Osteoblast (primary cell): Measurements from ENCODE around the gene ABHD8. TPM values are rescaled to one million over a fixed set of nuclear protein-coding genes. Genes with fewer than 3 reads are reported as not detected.

ENCODE experiments used
- DNase-seq: peaks from one replicate; pipeline ENCODE4 v3.0.0; 2011; ENCODE audit warnings: low spot score, mixed read lengths; ENCODE audit not compliant: insufficient read length; ENCODE audit errors: missing footprints
- H2AFZ ChIP-seq: 2 replicates; pipeline ENCODE4 v1.6.0; 2011; ENCODE audit warnings: mild to moderate bottlenecking, low read length
- H3K27ac ChIP-seq: 2 replicates; pipeline ENCODE4 v1.5.1; 2011; ENCODE audit warnings: mild to moderate bottlenecking, low read depth, low read length, moderate library complexity
- H3K27me3 ChIP-seq: 2 replicates; pipeline ENCODE4 v1.6.0; 2012; ENCODE audit warnings: mild to moderate bottlenecking, control low read depth, inconsistent platforms, low read length, moderate library complexity; ENCODE audit not compliant: insufficient read depth
- H3K36me3 ChIP-seq: 2 replicates; pipeline ENCODE4 v1.5.1; 2011; ENCODE audit warnings: mild to moderate bottlenecking, low read length, control low read depth, moderate library complexity; ENCODE audit not compliant: insufficient read depth
- H3K4me1 ChIP-seq: 2 replicates; pipeline ENCODE4 v1.5.1; 2011; ENCODE audit warnings: mild to moderate bottlenecking, low read length, control low read depth, moderate library complexity; ENCODE audit not compliant: insufficient read depth
- H3K4me2 ChIP-seq: 2 replicates; pipeline ENCODE4 v1.6.0; 2011; ENCODE audit warnings: mild to moderate bottlenecking, low read length; ENCODE audit not compliant: insufficient read depth
- H3K4me3 ChIP-seq: fragments of 200-600 bp; sonication (generic); 3 replicates; pipeline ENCODE4 v1.5.1; 2012; ENCODE audit warnings: mild to moderate bottlenecking, low read length, inconsistent platforms; ENCODE audit not compliant: insufficient read depth
- H3K79me2 ChIP-seq: 2 replicates; pipeline ENCODE4 v1.6.0; 2012; ENCODE audit warnings: mild to moderate bottlenecking, low read length, control low read depth, inconsistent platforms; ENCODE audit not compliant: insufficient read depth
- H3K9me3 ChIP-seq: 2 replicates; pipeline ENCODE4 v1.5.1; 2011; ENCODE audit warnings: low read depth, low read length, control low read depth
- H4K20me1 ChIP-seq: 2 replicates; pipeline ENCODE4 v1.6.0; 2012; ENCODE audit warnings: mild to moderate bottlenecking, low read length, control low read depth; ENCODE audit not compliant: insufficient read depth
- total RNA-seq: library from RNA; depleted of rRNA; stranded (reverse); fragments of >200 nt; gene quantifications from 2 replicates; pipeline ENCODE4 v1.2.3, GENCODE V29; 2012
- TF ChIP-seq, protein P1 (sequence below): IDR thresholded peaks from 2 replicates; pipeline ENCODE4 v1.5.1; 2011; ENCODE audit warnings: mild to moderate bottlenecking, low read depth, low read length, moderate library complexity; ENCODE audit errors: extremely low read depth

The ABHD8 gene
- total RNA-seq, 1 donor, result 14.8 TPM

- peaks cover 17% of the 10 kb centered on the region for H3K4me1 ChIP-seq
- no peak overlapping the region for H3K4me3 ChIP-seq
- H2AFZ ChIP-seq, result no peak overlapping the region
- no peaks in the 10 kb centered on the region for H4K20me1 ChIP-seq
- H3K9me3 ChIP-seq, result no peaks in the 10 kb centered on the region
- no peak overlapping the region for H3K27ac ChIP-seq
- no peaks in the 10 kb centered on the region for H3K79me2 ChIP-seq
- peak; percentile 70 for DNase-seq
- no peaks in the 10 kb centered on the region for H3K36me3 ChIP-seq
- TF ChIP-seq, protein P1, sequence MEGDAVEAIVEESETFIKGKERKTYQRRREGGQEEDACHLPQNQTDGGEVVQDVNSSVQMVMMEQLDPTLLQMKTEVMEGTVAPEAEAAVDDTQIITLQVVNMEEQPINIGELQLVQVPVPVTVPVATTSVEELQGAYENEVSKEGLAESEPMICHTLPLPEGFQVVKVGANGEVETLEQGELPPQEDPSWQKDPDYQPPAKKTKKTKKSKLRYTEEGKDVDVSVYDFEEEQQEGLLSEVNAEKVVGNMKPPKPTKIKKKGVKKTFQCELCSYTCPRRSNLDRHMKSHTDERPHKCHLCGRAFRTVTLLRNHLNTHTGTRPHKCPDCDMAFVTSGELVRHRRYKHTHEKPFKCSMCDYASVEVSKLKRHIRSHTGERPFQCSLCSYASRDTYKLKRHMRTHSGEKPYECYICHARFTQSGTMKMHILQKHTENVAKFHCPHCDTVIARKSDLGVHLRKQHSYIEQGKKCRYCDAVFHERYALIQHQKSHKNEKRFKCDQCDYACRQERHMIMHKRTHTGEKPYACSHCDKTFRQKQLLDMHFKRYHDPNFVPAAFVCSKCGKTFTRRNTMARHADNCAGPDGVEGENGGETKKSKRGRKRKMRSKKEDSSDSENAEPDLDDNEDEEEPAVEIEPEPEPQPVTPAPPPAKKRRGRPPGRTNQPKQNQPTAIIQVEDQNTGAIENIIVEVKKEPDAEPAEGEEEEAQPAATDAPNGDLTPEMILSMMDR, result no peak
- H3K4me2 ChIP-seq, result no peak overlapping the region
- no peaks in the 10 kb centered on the region for H3K27me3 ChIP-seq
Measured at GRCh38 chr19:17339088-17339741, 36.0 kb upstream of the ABHD8 start.

DNA sequence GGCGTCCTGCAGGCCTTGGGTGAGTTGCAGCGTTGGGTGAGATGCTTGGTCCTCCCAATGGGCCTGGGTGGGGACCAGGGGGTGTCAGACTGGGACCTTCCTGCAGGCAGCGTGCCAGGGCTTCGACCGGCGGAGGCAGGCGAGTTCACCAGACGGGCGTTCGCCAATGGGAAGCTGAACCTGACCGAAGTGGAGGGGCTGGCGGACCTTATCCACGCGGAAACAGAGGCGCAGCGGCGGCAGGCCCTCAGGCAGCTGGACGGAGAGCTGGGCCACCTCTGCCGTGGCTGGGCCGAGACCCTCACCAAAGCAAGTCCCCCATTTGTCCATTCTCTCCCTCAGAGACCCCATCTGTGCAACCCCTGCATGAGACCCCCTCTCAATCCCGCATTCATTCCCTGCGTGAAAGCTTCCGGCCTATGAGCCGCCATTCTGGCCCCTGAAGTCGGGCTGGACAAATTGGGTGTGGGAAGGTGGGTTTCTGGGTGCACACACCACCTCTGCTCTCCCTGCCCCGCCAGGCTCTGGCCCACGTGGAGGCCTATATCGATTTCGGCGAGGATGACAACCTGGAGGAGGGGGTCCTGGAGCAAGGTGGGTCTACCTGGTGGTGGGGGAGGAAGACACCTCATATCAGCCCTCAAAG, 35.3 kb upstream of the ABHD8 start:
- TF ChIP-seq, protein P1, result no peak
- Histone ChIP-seq H3K27ac (no peak overlapping the region), H3K4me2 (peak overlapping the region; percentile 95), H3K36me3 (no peaks in the 10 kb centered on the region), H3K4me3 (peak overlapping the region; percentile 84), H3K9me3 (no peaks in the 10 kb centered on the region), H3K4me1 (peaks cover 23% of the 10 kb centered on the region), H4K20me1 (no peaks in the 10 kb centered on the region), H3K79me2 (no peaks in the 10 kb centered on the region), H3K27me3 (no peaks in the 10 kb centered on the region), H2AFZ (no peak overlapping the region)
- DNase-seq, result peak; percentile 44

- Histone ChIP-seq H3K9me3 (no peaks in the 10 kb centered on the region), H3K4me1 (peaks cover 23% of the 10 kb centered on the region), H3K4me3 (peak overlapping the region; percentile 84), H2AFZ (peak overlapping the region; percentile 91), H3K27me3 (no peaks in the 10 kb centered on the region), H3K27ac (peak overlapping the region; percentile 40), H4K20me1 (no peaks in the 10 kb centered on the region), H3K79me2 (no peaks in the 10 kb centered on the region), H3K36me3 (no peaks in the 10 kb centered on the region), H3K4me2 (peak overlapping the region; percentile 95)
- TF ChIP-seq, protein P1, result no peak
- peak; percentile 93 for DNase-seq
Measured at GRCh38 chr19:17337675-17338432, 34.6 kb upstream of the ABHD8 start.
